GM12874 (cell line): Measurements from ENCODE around the gene PARD3B.

Source experiments
- CTCF ChIP-seq: IDR thresholded peaks from 2 replicates; pipeline ENCODE4 v1.5.1; 2011; ENCODE audit warnings: low read depth, mild to moderate bottlenecking, control low read depth, low read length, moderate library complexity; ENCODE audit not compliant: insufficient read depth

The PARD3B gene

GRCh38 chr2:205073433-205074020, 528.3 kb downstream of the PARD3B start:
- no peak for TF ChIP-seq CTCF

- TF ChIP-seq CTCF = no peak
These were observed 531.1 kb downstream of the PARD3B start for GRCh38 chr2:205076405-205076804.

GRCh38 chr2:205077159-205077558, 531.9 kb downstream of the PARD3B start:
- no peak for TF ChIP-seq CTCF

- no peak for TF ChIP-seq CTCF
These were observed 533.5 kb downstream of the PARD3B start for GRCh38 chr2:205078762-205079161.

GRCh38 chr2:205079173-205079572, 533.9 kb downstream of the PARD3B start:
- TF ChIP-seq CTCF = no peak

- no peak for TF ChIP-seq CTCF
These were observed 541.4 kb downstream of the PARD3B start for GRCh38 chr2:205086662-205087061.

GRCh38 chr2:205087862-205088261, 542.6 kb downstream of the PARD3B start:
- no peak for TF ChIP-seq CTCF
